BLaER1 (cell line): Measurements from ENCODE around the gene SCFD2.

Experiments
- H3K27ac ChIP-seq: shearing (Covaris generic); formaldehyde crosslinking; 2 replicates; pipeline ENCODE4 v1.8.1; 2022
- H3K27me3 ChIP-seq: shearing (Covaris generic); formaldehyde crosslinking; 2 replicates; pipeline ENCODE4 v1.8.1; 2022
- H3K36me3 ChIP-seq: shearing (Covaris generic); formaldehyde crosslinking; 2 replicates; pipeline ENCODE4 v1.8.1; 2022
- H3K4me1 ChIP-seq: shearing (Covaris generic); formaldehyde crosslinking; 2 replicates; pipeline ENCODE4 v1.8.1; 2022
- H3K4me2 ChIP-seq: shearing (Covaris generic); formaldehyde crosslinking; 2 replicates; pipeline ENCODE4 v1.8.1; 2022
- H3K4me3 ChIP-seq: shearing (Covaris generic); formaldehyde crosslinking; 2 replicates; pipeline ENCODE4 v1.8.1; 2022
- H3K9ac ChIP-seq: shearing (Covaris generic); formaldehyde crosslinking; 2 replicates; pipeline ENCODE4 v1.8.1; 2022
- H3K9me3 ChIP-seq: shearing (Covaris generic); formaldehyde crosslinking; 2 replicates; pipeline ENCODE4 v1.8.1; 2022
- H4K20me1 ChIP-seq: shearing (Covaris generic); formaldehyde crosslinking; 2 replicates; pipeline ENCODE4 v1.8.1; 2022
- Cebpa-rat ChIP-seq: shearing (Covaris generic); IDR thresholded peaks from 2 replicates; pipeline ENCODE4 v1.8.1; 2022

The SCFD2 gene

DNA sequence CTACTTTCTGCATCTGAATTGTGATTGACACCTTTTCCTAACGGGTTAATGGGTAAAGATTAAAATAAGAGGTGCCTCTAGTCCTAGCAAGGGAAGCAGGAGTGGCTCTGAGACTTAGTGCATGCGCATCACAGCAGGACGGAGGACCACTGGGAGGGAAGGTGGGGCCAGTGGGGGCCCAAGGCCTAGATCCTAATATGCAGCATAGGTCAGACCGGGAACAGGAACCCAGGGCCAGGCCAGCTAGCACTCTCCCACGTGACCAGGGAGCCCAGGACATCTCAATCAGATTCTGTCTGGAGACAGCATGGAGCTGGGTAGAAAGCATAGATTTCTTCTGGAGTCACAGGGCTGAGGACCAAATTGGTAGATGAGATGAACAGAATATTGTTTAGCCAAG, 448.0 kb downstream of the SCFD2 start:
- Histone ChIP-seq H3K4me3 (no peak overlapping the region), H3K9ac (no peak overlapping the region), H3K9me3 (no peaks in the 10 kb centered on the region), H3K27me3 (no peaks in the 10 kb centered on the region), H3K36me3 (no peaks in the 10 kb centered on the region), H3K27ac (no peak overlapping the region), H4K20me1 (no peaks in the 10 kb centered on the region), H3K4me2 (no peak overlapping the region), H3K4me1 (no peaks in the 10 kb centered on the region)
- no peak for TF ChIP-seq Cebpa-rat

DNA sequence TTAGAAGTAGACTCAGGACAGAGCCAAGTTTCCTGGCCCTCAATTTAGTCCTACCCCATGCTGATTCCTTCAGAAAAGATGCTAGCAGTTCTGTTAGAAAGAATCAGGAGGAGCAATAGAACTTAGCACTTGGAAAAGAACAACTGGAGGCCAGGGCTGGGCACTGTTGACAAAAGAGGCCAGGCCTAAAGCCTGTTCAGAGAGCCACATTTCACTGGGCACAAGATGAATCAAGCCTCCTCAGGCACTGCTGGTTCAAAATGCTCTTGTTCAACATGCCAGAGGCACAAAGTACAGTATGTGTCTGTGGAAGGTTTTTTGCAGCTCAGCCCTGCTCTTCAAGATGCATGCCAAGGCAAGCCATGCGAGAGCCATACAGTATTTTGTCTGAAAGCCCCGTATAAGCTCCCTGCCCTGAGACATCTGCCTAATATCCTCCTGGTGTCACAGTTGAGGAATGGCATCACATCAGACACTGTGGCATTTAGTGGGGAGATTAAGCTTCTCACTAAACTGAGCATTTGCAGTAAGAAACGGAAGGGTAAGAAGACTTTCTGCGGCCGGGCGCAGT, 450.0 kb downstream of the SCFD2 start:
- no peak overlapping the region for H3K27ac ChIP-seq
- no peak overlapping the region for H3K4me2 ChIP-seq
- no peak for TF ChIP-seq Cebpa-rat
- H4K20me1 ChIP-seq, result no peaks in the 10 kb centered on the region
- no peaks in the 10 kb centered on the region for H3K9me3 ChIP-seq
- H3K4me1 ChIP-seq, result no peaks in the 10 kb centered on the region
- no peaks in the 10 kb centered on the region for H3K27me3 ChIP-seq
- H3K9ac ChIP-seq, result no peak overlapping the region
- H3K36me3 ChIP-seq, result no peaks in the 10 kb centered on the region
- H3K4me3 ChIP-seq, result no peak overlapping the region

DNA sequence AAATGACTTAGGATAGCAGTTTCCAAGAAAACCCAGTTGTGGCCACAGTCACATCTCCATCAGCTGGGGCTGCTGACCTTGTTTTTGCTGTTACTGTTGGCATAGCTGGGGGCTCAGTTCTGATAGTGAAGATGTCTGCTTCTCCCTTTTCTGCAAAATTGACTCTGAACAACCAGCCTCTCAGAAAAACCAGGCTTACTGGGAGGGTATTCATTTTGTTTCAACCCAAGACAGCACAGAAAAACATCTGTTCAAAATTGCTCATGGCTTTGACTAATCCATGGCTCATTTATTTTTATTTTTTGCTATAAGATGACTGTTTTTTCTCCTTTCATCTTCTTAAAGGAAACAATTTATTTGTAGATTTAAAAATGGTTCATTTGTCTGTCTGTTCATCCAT, 450.7 kb downstream of the SCFD2 start:
- Histone ChIP-seq H4K20me1 (no peaks in the 10 kb centered on the region), H3K4me2 (no peak overlapping the region), H3K27me3 (no peaks in the 10 kb centered on the region), H3K9me3 (no peaks in the 10 kb centered on the region), H3K36me3 (no peaks in the 10 kb centered on the region), H3K4me1 (no peaks in the 10 kb centered on the region), H3K4me3 (no peak overlapping the region), H3K9ac (no peak overlapping the region), H3K27ac (no peak overlapping the region)
- TF ChIP-seq Cebpa-rat, result no peak

DNA sequence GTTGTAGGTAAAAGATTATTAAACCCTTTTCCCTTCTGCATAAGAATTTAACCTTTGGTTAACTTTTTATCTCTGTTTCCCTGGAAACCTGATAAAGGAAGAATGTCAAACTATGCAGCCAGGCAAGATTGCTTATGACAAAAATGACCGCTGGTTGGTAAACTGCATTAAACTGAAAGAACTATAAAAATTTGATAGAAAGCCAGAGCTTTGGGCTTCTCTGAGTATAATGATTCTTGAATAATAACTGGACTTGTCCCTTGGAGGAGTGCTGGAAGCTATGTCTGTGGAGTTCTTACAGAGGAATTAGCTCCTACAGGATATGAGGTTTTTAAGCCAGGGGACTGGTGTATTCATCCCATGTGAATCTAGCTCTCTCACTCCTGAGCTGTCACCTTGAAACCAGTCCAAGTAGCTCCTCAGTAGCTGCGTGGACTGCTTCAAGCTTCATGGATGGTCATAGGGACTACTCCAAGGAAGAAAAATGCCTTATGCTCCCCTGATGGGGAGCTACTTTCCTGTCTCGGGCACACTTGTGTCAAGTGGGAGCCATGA, 451.7 kb downstream of the SCFD2 start:
- Histone ChIP-seq H3K4me2 (no peak overlapping the region), H3K4me1 (no peaks in the 10 kb centered on the region), H3K27ac (no peak overlapping the region), H3K27me3 (no peaks in the 10 kb centered on the region), H3K9ac (no peak overlapping the region), H4K20me1 (no peaks in the 10 kb centered on the region), H3K36me3 (no peaks in the 10 kb centered on the region), H3K9me3 (no peaks in the 10 kb centered on the region), H3K4me3 (no peak overlapping the region)
- TF ChIP-seq Cebpa-rat, result no peak

DNA sequence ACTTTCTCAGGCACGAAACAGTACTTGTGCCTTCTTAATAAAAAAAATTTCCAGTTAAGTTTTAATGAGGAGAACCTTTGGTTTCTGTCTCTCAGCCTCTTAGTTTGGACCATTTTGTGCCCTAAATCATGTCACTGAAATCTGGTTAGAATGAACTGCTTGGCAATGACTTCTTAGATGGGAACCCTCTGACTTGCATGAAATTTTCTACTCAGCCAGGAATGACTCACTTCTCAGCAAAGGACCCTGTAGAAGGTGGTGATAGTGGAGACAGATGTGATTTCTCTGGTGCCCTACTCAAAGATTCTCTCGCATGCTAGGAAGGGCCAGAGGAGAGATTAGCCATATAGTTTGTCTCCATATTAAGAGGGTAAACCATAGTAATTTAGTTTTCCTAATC, 453.3 kb downstream of the SCFD2 start:
- TF ChIP-seq Cebpa-rat, result no peak
- Histone ChIP-seq H3K4me1 (no peaks in the 10 kb centered on the region), H3K9me3 (no peaks in the 10 kb centered on the region), H3K36me3 (no peaks in the 10 kb centered on the region), H3K27ac (no peak overlapping the region), H3K4me2 (no peak overlapping the region), H3K27me3 (no peaks in the 10 kb centered on the region), H3K9ac (no peak overlapping the region), H4K20me1 (no peaks in the 10 kb centered on the region), H3K4me3 (no peak overlapping the region)

DNA sequence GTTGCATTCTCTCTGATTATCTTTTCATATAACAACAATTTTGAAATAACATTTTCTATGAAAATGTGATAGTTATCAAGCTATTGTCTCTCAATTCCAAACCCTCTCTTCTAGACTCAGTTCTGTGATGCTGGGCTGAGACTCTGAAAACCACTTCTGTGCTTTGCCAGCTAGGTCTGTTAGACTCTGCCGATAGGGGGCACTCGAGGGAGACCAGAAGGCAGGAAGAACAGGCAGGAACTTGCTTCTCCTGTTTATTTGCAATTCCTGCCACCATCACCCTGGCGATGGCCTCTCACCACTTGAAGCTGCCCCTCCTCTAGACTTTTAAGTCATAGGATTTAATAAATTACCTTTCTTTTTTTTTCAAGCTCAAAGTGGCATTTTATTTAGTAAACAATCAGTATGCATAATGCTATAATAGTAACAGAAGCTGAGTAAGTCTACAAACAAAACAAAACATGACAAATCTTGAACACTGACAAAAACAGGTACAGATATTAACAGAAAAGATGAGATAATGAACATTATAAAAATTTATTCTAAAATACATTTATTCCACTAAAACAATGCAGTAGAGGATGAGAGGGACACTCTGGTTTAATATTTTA, 454.1 kb downstream of the SCFD2 start:
- H3K4me1 ChIP-seq, result no peaks in the 10 kb centered on the region
- no peaks in the 10 kb centered on the region for H3K9me3 ChIP-seq
- H3K4me2 ChIP-seq, result no peak overlapping the region
- no peaks in the 10 kb centered on the region for H4K20me1 ChIP-seq
- no peak overlapping the region for H3K9ac ChIP-seq
- no peak overlapping the region for H3K27ac ChIP-seq
- no peaks in the 10 kb centered on the region for H3K27me3 ChIP-seq
- TF ChIP-seq Cebpa-rat, result no peak
- no peak overlapping the region for H3K4me3 ChIP-seq
- H3K36me3 ChIP-seq, result no peaks in the 10 kb centered on the region

DNA sequence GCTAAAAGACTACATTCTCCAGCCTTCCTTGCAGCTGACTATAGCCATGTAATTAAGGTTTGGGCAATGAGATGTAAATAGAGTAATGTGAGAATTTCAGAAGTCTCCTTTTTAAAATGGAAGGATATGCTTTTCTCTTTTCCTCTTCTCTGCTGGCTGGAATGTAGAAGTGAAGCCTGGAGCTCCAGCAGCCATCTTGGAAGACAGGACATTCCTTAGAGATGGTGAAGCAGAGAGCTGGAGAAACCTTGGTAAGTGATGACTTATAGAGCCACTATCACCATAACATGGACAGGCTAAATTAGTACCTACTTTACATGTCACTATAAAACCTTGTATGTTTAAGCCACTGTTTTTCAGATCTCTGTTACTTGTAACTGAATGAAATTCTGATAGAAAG, 455.7 kb downstream of the SCFD2 start:
- Histone ChIP-seq H3K27me3 (no peaks in the 10 kb centered on the region), H3K27ac (no peak overlapping the region), H3K4me1 (no peaks in the 10 kb centered on the region), H4K20me1 (no peaks in the 10 kb centered on the region), H3K9me3 (no peaks in the 10 kb centered on the region), H3K4me2 (no peak overlapping the region), H3K36me3 (peaks cover 6% of the 10 kb centered on the region; the same call in 1 of the 2 replicates), H3K4me3 (no peak overlapping the region), H3K9ac (no peak overlapping the region)
- no peak for TF ChIP-seq Cebpa-rat

DNA sequence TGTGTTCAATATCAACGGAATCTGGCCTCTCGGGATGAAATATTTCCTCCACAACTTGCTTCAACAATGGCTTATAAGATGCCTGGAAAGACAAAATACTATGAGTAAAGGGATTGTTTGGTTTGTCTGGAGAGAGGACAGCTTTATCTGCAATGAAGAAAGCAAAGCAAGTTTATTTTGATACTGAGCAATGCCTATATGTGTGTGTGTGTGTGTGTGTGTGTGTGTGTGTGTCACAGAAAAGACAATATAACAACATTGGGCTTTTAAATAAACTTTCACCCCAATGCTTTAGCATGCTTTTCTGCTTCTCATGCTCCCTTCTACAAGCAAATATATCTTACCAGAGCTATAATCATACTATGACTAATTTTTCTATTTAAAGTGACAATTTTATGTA, 458.4 kb downstream of the SCFD2 start:
- TF ChIP-seq Cebpa-rat, result no peak
- Histone ChIP-seq H3K9me3 (no peaks in the 10 kb centered on the region), H3K27me3 (no peaks in the 10 kb centered on the region), H3K4me1 (no peaks in the 10 kb centered on the region), H4K20me1 (no peaks in the 10 kb centered on the region), H3K4me2 (no peak overlapping the region), H3K27ac (no peak overlapping the region), H3K9ac (no peak overlapping the region), H3K36me3 (peaks cover 21% of the 10 kb centered on the region; the same call in 1 of the 2 replicates), H3K4me3 (no peak overlapping the region)

DNA sequence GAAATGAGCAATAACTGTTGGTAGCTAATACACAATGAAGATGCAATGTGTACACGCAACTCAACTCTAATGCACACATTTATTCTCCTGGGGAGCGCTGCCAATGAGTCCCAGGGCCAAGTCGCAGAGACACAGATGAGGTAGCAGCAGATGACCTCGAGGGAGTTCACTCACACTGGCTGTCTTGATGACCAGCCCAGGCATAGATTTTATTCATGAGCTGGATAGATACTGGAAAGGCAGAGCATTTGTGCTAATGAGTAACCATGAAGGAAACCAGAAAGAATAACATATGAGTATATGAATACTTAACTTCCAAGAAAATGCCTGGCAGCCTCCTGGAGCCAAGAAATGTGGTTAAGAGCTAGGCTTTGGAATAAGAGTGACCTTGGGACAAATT, 461.4 kb downstream of the SCFD2 start:
- H3K36me3 ChIP-seq, result peaks cover 38% of the 10 kb centered on the region
- TF ChIP-seq Cebpa-rat, result no peak
- no peak overlapping the region for H3K4me3 ChIP-seq

DNA sequence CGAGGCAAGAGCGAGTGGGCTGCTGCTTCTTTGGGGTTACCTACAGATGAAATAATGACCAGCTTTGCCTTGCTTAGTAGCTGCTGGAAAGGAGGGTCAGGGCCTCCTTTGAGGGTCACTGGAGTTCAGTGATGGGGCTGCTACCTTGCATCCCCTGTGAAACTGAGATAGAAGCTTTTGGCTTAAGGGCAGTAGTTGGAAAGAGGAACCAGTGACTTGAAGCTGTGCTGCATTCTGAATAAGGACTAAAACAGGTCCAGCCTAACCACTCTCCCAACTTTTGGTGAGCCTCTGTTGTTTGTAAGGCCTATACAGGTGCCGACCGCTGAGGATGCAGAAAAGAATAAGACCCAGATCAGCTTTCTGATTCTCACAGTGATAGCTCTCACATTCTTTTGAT, 462.6 kb downstream of the SCFD2 start:
- Histone ChIP-seq H3K4me2 (no peak overlapping the region), H3K9ac (no peak overlapping the region), H4K20me1 (no peaks in the 10 kb centered on the region), H3K27me3 (no peaks in the 10 kb centered on the region), H3K9me3 (peaks cover 20% of the 10 kb centered on the region), H3K27ac (no peak overlapping the region), H3K36me3 (peaks cover 38% of the 10 kb centered on the region), H3K4me3 (no peak overlapping the region), H3K4me1 (peaks cover 19% of the 10 kb centered on the region; the same call in 1 of the 2 replicates)
- no peak for TF ChIP-seq Cebpa-rat

More for the DNA sequence above, 461.4 kb downstream of the SCFD2 start:
- H3K4me1 ChIP-seq, result peaks cover 19% of the 10 kb centered on the region; the same call in 1 of the 2 replicates
- no peak overlapping the region for H3K9ac ChIP-seq
- H3K27me3 ChIP-seq, result no peaks in the 10 kb centered on the region
- H4K20me1 ChIP-seq, result no peaks in the 10 kb centered on the region
- H3K9me3 ChIP-seq, result peaks cover 20% of the 10 kb centered on the region
- H3K27ac ChIP-seq, result no peak overlapping the region
- no peak overlapping the region for H3K4me2 ChIP-seq
